HFFc6 (cell line): ENCODE results near the gene PAQR5. TPM values are rescaled to one million over a fixed set of nuclear protein-coding genes. Genes with fewer than 3 reads are reported as not detected.

Experiments used
- DNase-seq: peaks from one replicate; pipeline ENCODE4 v3.0.0-alpha.2; 2018
- H3K27ac Mint-ChIP-seq: 2 replicates; pipeline ENCODE4 v1.8.0; 2020; ENCODE audit warnings: mild to moderate bottlenecking, mixed read lengths
- H3K27me3 Mint-ChIP-seq: 2 replicates; pipeline ENCODE4 v1.8.0; 2021; ENCODE audit warnings: mild to moderate bottlenecking, moderate library complexity, mixed read lengths; ENCODE audit not compliant: insufficient read depth
- H3K36me3 Mint-ChIP-seq: 2 replicates; pipeline ENCODE4 v1.8.0; 2021; ENCODE audit warnings: low read depth, mixed read lengths
- H3K4me1 Mint-ChIP-seq: 2 replicates; pipeline ENCODE4 v1.8.0; 2020; ENCODE audit warnings: low read depth, mixed read lengths
- H3K4me3 Mint-ChIP-seq: 2 replicates; pipeline ENCODE4 v1.8.0; 2020; ENCODE audit warnings: mild to moderate bottlenecking, moderate library complexity, mixed read lengths
- H3K9me3 Mint-ChIP-seq: 2 replicates; pipeline ENCODE4 v1.8.0; 2020; ENCODE audit warnings: mild to moderate bottlenecking, mixed read lengths
- total RNA-seq, 6 experiments: library from RNA; stranded (reverse); fragmentation: NEBNext Ultra II Directional; extraction: Animal tissue kit (Norgen Biotek cat#: 25700); gene quantifications; 2 replicates in 1 of 6; 3 replicates in 5 of 6; pipeline ENCODE4 v1.2.3, GENCODE V29; 2021
- TF ChIP-seq, protein P1 (sequence below): fragments of 200-600 bp; sonication (generic); IDR thresholded peaks from 2 replicates; pipeline ENCODE4 v1.5.0; 2021; ENCODE audit warnings: antibody characterized with exemption, mild to moderate bottlenecking

Gene PAQR5
- total RNA-seq, 6 experiments from 2014 or later: 1.3 to 2.2 (median 1.6) TPM

DNA sequence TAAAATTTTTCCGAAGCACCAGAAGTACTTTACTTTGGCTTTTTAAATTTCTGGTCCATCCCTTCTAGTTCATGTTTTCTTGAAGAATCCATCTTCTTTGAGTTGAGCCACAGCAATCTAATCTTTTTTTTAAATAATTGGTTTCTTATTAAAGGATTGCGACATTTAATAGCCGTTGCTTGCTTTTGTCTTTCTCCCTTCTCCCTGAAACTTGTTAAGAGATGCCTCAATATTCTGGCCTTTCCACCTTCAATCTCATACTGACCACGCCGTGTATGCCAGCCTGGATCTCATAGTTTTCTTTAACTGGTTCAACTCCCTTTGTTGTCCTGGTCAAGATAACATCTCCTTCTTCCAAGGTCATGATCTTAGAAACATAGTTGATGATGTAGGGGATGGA, 135.5 kb downstream of the PAQR5 start:
- peaks cover 15% of the 10 kb centered on the region for H3K4me1 Mint-ChIP-seq
- peaks cover 48% of the 10 kb centered on the region for H3K36me3 Mint-ChIP-seq
- no peak overlapping the region for H3K4me3 Mint-ChIP-seq
- TF ChIP-seq, protein P1, sequence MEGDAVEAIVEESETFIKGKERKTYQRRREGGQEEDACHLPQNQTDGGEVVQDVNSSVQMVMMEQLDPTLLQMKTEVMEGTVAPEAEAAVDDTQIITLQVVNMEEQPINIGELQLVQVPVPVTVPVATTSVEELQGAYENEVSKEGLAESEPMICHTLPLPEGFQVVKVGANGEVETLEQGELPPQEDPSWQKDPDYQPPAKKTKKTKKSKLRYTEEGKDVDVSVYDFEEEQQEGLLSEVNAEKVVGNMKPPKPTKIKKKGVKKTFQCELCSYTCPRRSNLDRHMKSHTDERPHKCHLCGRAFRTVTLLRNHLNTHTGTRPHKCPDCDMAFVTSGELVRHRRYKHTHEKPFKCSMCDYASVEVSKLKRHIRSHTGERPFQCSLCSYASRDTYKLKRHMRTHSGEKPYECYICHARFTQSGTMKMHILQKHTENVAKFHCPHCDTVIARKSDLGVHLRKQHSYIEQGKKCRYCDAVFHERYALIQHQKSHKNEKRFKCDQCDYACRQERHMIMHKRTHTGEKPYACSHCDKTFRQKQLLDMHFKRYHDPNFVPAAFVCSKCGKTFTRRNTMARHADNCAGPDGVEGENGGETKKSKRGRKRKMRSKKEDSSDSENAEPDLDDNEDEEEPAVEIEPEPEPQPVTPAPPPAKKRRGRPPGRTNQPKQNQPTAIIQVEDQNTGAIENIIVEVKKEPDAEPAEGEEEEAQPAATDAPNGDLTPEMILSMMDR: no peak
- H3K9me3 Mint-ChIP-seq: no peaks in the 10 kb centered on the region
- DNase-seq: no peak
- no peaks in the 10 kb centered on the region; the same call in 1 of the 2 replicates for H3K27me3 Mint-ChIP-seq
- peak overlapping the region; percentile 0; the same call in 1 of the 2 replicates for H3K27ac Mint-ChIP-seq

DNA sequence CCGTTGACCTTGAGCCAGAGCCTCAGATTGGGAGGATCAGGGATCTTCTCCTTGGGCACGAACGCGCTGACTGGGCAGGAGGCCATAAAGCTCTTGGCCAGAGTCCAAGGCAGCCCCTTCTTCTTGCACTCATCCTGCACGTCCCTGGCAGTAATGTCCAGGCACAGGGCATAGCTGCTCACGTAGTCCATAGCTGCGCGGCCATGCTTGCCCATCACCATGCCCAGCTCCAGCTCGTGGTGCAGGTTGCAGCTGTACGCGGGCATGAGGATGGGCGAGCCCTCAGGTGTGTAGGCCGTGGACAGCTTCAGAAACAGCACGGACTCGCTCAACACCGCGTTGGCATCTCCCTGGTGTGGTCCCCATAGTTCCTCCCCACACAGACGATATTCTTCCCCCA, 136.0 kb downstream of the PAQR5 start:
- no peaks in the 10 kb centered on the region for H3K9me3 Mint-ChIP-seq
- peak overlapping the region; percentile 0; the same call in 1 of the 2 replicates for H3K27ac Mint-ChIP-seq
- H3K36me3 Mint-ChIP-seq: peaks cover 52% of the 10 kb centered on the region
- no peaks in the 10 kb centered on the region; the same call in 1 of the 2 replicates for H3K27me3 Mint-ChIP-seq
- TF ChIP-seq, protein P1: no peak
- H3K4me1 Mint-ChIP-seq: peaks cover 15% of the 10 kb centered on the region
- DNase-seq: no peak
- no peak overlapping the region for H3K4me3 Mint-ChIP-seq

DNA sequence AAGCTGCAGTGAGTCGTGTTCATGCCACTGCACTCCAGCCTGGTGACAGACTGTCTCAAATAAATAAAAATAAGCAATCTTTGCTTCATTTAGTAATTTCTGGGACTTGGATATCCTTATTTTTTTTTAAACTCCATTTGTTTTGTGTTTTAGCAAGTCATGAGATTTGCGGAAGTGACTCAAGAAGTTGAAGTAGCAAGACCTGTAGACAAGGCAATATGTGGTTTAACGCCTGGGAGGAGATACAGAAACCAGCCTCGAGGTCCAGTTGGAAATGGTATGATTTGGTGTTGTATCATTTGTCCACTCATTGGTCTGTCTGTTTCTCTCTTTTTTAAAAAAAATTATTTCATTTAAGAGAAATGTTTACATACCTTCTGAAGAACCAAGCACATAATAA, 137.3 kb downstream of the PAQR5 start:
- H3K9me3 Mint-ChIP-seq: no peaks in the 10 kb centered on the region
- peaks cover 48% of the 10 kb centered on the region for H3K36me3 Mint-ChIP-seq
- TF ChIP-seq, protein P1: no peak
- no peak overlapping the region for H3K4me3 Mint-ChIP-seq
- DNase-seq: no peak
- H3K27ac Mint-ChIP-seq: no peak overlapping the region
- no peaks in the 10 kb centered on the region; the same call in 1 of the 2 replicates for H3K27me3 Mint-ChIP-seq
- H3K4me1 Mint-ChIP-seq: peaks cover 15% of the 10 kb centered on the region

DNA sequence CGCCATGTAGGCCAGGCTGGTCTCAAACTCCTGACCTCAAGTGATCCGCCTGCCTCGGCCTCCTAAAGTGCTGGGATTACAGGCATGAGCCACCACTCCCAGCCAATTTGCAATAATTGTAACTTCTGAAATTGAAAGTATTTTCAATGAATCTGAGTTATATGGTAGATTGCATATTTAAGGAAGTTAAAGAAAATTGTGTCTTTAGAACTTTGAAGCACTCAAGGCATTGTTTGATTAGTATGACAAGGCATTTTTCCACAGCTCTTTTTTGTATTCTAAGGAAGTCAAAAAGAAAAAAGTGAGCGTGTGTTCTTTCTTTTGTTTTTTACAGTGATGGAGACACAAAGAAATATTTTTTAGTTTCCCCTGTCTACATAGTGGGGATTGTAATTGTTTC, 138.2 kb downstream of the PAQR5 start:
- TF ChIP-seq, protein P1: no peak
- Mint-ChIP-seq H3K27me3 (no peaks in the 10 kb centered on the region; the same call in 1 of the 2 replicates), H3K4me3 (no peak overlapping the region), H3K27ac (no peak overlapping the region), H3K36me3 (peaks cover 48% of the 10 kb centered on the region), H3K9me3 (no peaks in the 10 kb centered on the region), H3K4me1 (peaks cover 15% of the 10 kb centered on the region)
- DNase-seq: no peak

DNA sequence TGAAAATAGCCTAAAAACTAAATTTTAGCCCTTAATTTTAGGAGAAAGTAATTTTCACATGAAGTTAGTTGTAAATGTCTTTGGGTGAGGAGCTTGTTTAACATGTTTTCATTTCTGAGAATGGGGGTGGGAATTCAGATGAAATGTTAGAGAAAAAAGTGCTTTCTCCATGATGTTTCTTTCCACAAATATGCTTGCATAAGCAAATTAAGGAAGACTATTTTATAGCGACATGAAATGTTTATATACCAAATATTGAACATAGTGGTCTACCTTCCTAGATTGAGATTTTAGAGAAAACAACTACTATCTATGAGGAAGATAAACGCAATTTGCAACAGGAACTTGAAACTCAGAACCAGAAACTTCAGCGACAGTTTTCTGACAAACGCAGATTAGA, 140.9 kb downstream of the PAQR5 start:
- Mint-ChIP-seq H3K4me3 (no peak overlapping the region), H3K27me3 (no peaks in the 10 kb centered on the region; the same call in 1 of the 2 replicates), H3K9me3 (no peaks in the 10 kb centered on the region), H3K36me3 (peaks cover 40% of the 10 kb centered on the region), H3K27ac (no peak overlapping the region), H3K4me1 (no peaks in the 10 kb centered on the region; the same call in 1 of the 2 replicates)
- TF ChIP-seq, protein P1: no peak
- no peak for DNase-seq
